GM23248 (cell line): Measurements from ENCODE around the gene TAF4. TPM values are rescaled to one million over a fixed set of nuclear protein-coding genes. Genes with fewer than 3 reads are reported as not detected.

Source experiments
- DNase-seq: peaks from one replicate; pipeline ENCODE4 v3.0.0-alpha.2; 2015
- H2AFZ ChIP-seq: fragments of 200-600 bp; sonication (generic); 2 replicates; pipeline ENCODE4 v1.6.1; 2016; ENCODE audit warnings: antibody characterized with exemption
- H3F3A ChIP-seq: fragments of 200-600 bp; sonication (generic); 2 replicates; pipeline ENCODE4 v1.6.1; 2016; ENCODE audit warnings: mild to moderate bottlenecking, antibody characterized with exemption, mixed run types; ENCODE audit not compliant: insufficient read depth
- H3K27ac ChIP-seq: fragments of 200-600 bp; sonication (generic); 2 replicates; pipeline ENCODE4 v1.5.1; 2016; ENCODE audit warnings: mild to moderate bottlenecking
- H3K27me3 ChIP-seq: fragments of 200-600 bp; sonication (generic); replicated peaks from 2 replicates; pipeline ENCODE4 v1.6.1; 2016; ENCODE audit warnings: mild to moderate bottlenecking; ENCODE audit not compliant: insufficient read depth
- H3K36me3 ChIP-seq: fragments of 200-600 bp; sonication (generic); 2 replicates; pipeline ENCODE4 v1.6.1; 2016; ENCODE audit warnings: low read depth, mild to moderate bottlenecking
- H3K4me1 ChIP-seq: fragments of 200-600 bp; sonication (generic); 2 replicates; pipeline ENCODE4 v1.6.1; 2016; ENCODE audit warnings: mild to moderate bottlenecking; ENCODE audit not compliant: insufficient read depth
- H3K4me2 ChIP-seq: fragments of 200-600 bp; sonication (generic); one replicate; pipeline ENCODE4 v1.6.1; 2016; ENCODE audit warnings: mild to moderate bottlenecking; ENCODE audit not compliant: unreplicated experiment
- H3K4me3 ChIP-seq: fragments of 200-600 bp; sonication (generic); 2 replicates; pipeline ENCODE4 v1.5.1; 2016; ENCODE audit warnings: mild to moderate bottlenecking
- H3K79me2 ChIP-seq: fragments of 200-600 bp; sonication (generic); 2 replicates; pipeline ENCODE4 v1.6.1; 2016; ENCODE audit warnings: mild to moderate bottlenecking; ENCODE audit not compliant: insufficient read depth
- H3K9ac ChIP-seq: fragments of 200-600 bp; sonication (generic); 2 replicates; pipeline ENCODE4 v1.6.1; 2016; ENCODE audit warnings: mild to moderate bottlenecking
- H3K9me2 ChIP-seq: fragments of 200-600 bp; sonication (generic); 2 replicates; pipeline ENCODE4 v1.6.1; 2016; ENCODE audit warnings: mixed run types, mild to moderate bottlenecking, moderate library complexity; ENCODE audit not compliant: insufficient read depth
- H3K9me3 ChIP-seq: fragments of 200-600 bp; sonication (generic); one replicate; pipeline ENCODE4 v1.6.1; 2017; ENCODE audit warnings: low read depth
- H4K20me1 ChIP-seq: fragments of 200-600 bp; sonication (generic); 2 replicates; pipeline ENCODE4 v1.6.0; 2016; ENCODE audit not compliant: insufficient read depth
- EZH2 ChIP-seq: fragments of 200-600 bp; sonication (generic); IDR thresholded peaks from 2 replicates; pipeline ENCODE4 v1.6.1; 2018; ENCODE audit warnings: antibody characterized with exemption, mild to moderate bottlenecking; ENCODE audit not compliant: insufficient read depth, poor library complexity, severe bottlenecking
- EZH2phosphoT487 ChIP-seq: fragments of 200-600 bp; sonication (generic); IDR thresholded peaks from 2 replicates; pipeline ENCODE4 v1.6.1; 2018; ENCODE audit warnings: antibody characterized with exemption, moderate library complexity, mild to moderate bottlenecking, low read depth; ENCODE audit not compliant: insufficient read depth
- WGBS, 2 experiments: methylation state at CpG; one replicate each; pipeline ENCODE4 v1.1.6; 2015 to 2017; ENCODE audit warnings: low lambda C conversion rate in 2 of 2, low coverage in 1 of 2; ENCODE audit errors: missing lambda C conversion rate in 2 of 2; 5-methylcytosine and 5-hydroxymethylcytosine counted together
- in situ Hi-C: fragments of 300-500 bp; cut with MboI; formaldehyde crosslinking; loops from 2 replicates; pipeline ENCODE4 v1.15.0; 2020
- polyA plus RNA-seq: library from polyadenylated mRNA; unstranded; fragments of >200 nt; fragmentation: Nextera tagmentation; extraction: Ambion mirVana; gene quantifications from 2 replicates; pipeline ENCODE4 v1.2.1, GENCODE V29; 2016
- total RNA-seq: library from RNA; depleted of rRNA; stranded (reverse); fragments of >200 nt; shearing (Covaris generic); gene quantifications from 2 replicates; pipeline ENCODE4 v1.2.3, GENCODE V29; 2014

The TAF4 gene
- total and polyA plus RNA-seq, 2 experiments from 2014 or later: 1.4 to 2.9 TPM

DNA sequence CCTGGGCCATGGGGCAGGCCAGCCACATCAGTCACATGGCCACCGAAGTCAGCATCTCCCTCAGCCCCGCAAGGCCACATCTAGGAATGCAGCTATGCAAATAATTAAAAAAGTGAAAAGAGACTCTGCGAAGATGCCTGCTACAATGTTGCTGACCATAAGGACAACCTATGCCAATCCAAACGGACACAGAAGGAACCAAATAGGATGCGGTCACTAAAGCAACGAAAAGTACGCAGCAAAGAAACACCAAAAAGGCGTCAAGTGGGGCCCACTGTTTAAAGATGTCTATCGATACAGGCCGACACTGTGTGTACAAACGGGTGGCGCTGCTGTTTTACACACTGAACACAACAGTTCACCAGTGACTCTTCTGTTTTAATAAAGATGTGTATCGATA lies 56.4 kb downstream of the TAF4 start:
- H3F3A ChIP-seq: no peaks in the 10 kb centered on the region
- H3K27ac ChIP-seq: no peak overlapping the region
- no peak overlapping the region for H2AFZ ChIP-seq
- TF ChIP-seq EZH2 (no peak), EZH2phosphoT487 (no peak)
- H3K79me2 ChIP-seq: no peaks in the 10 kb centered on the region; the same call in 1 of the 2 replicates
- no peak overlapping the region for H3K4me2 ChIP-seq
- H3K9me3 ChIP-seq: no peaks in the 10 kb centered on the region
- H4K20me1 ChIP-seq: no peaks in the 10 kb centered on the region
- no peaks in the 10 kb centered on the region for H3K9me2 ChIP-seq
- H3K36me3 ChIP-seq: 0 out of 2 replicates have a peak, but pooled peaks cover 6% of the 10 kb centered on the region
- H3K27me3 ChIP-seq: no peaks in the 10 kb centered on the region
- in situ Hi-C loops: loop anchor here (25.0 kb wide), 1 partner anchor 378 kb away; the partner anchor contains the start of gene RPS21
- DNase-seq: no peak
- no peak overlapping the region for H3K9ac ChIP-seq
- no peak overlapping the region for H3K4me3 ChIP-seq
- no peaks in the 10 kb centered on the region for H3K4me1 ChIP-seq
- 91% methylated on average over 13 of the region's 13 CpGs for WGBS, 2 experiments

DNA sequence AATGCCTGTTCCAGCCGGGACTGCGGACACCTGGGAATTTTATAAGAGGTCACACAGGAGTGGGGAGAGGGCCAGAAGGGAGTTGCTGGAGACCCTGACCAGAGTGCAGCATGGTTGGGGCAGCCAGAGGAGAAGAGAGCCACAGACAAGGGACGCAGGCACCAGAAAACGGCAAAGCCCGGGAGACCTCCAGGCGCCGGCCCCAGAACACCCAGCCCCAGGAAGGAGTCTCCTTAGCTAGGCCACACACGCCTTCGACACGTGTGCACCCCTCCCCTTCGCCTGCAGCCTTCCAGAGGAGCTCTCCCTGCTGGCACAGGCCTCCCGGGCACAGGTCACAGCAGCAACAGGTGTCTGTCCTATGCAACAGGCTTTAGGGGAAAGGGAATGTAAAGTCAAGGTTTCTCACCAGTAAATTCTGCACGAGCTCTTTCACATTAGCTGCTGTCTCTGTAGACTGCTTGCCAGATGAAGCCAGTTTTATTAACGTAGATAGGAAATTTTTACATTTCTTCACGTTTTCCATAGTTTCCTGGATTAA lies 57.0 kb downstream of the TAF4 start:
- no peaks in the 10 kb centered on the region for H4K20me1 ChIP-seq
- no peaks in the 10 kb centered on the region for H3K9me2 ChIP-seq
- H3K9ac ChIP-seq: no peak overlapping the region
- in situ Hi-C loops: loop anchor here (25.0 kb wide), 1 partner anchor 379 kb away; the partner anchor contains the start of gene RPS21
- H2AFZ ChIP-seq: no peak overlapping the region
- TF ChIP-seq EZH2phosphoT487 (no peak), EZH2 (no peak)
- H3K27me3 ChIP-seq: no peaks in the 10 kb centered on the region
- H3K27ac ChIP-seq: no peak overlapping the region
- H3K9me3 ChIP-seq: no peaks in the 10 kb centered on the region
- H3K79me2 ChIP-seq: no peaks in the 10 kb centered on the region; the same call in 1 of the 2 replicates
- WGBS, 2 experiments: 92 to 97% methylated on average over 15 of the region's 15 CpGs
- no peak overlapping the region for H3K4me2 ChIP-seq
- no peaks in the 10 kb centered on the region for H3K4me1 ChIP-seq
- no peak for DNase-seq
- no peak overlapping the region for H3K4me3 ChIP-seq
- no peaks in the 10 kb centered on the region for H3F3A ChIP-seq
- H3K36me3 ChIP-seq: 0 out of 2 replicates have a peak, but pooled peaks cover 6% of the 10 kb centered on the region

DNA sequence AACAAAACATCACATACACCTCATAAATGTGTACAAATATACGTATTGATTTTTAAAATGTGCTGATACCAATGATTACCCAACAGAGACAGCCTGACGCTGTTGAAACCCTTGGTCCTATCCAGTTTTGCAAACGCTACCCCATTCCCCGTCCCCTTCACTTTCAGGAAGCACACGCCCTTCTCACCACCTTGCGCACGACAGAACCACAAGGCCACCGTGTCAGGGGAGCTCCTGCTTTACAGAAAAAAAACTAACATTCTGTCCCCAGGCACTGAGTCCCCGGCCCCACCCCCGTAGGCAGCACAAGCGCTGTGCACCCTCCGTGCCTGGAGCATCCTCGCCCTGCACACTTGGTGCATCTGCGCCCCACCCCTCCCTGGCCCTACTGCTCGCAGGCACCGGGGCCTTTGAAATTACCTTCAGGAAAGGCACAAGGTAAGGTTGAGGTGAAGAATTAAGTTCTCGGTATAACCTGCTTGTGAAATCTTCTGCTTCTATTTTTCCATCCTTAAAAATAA lies 58.5 kb downstream of the TAF4 start:
- Histone ChIP-seq H3K4me1 (no peaks in the 10 kb centered on the region), H3K27me3 (no peaks in the 10 kb centered on the region), H3K4me3 (no peak overlapping the region), H3K9me3 (no peaks in the 10 kb centered on the region), H3K4me2 (no peak overlapping the region), H3K27ac (no peak overlapping the region), H3K79me2 (no peaks in the 10 kb centered on the region; the same call in 1 of the 2 replicates), H3K36me3 (peaks cover 14% of the 10 kb centered on the region; the same call in 1 of the 2 replicates), H3K9ac (no peak overlapping the region), H3K9me2 (no peaks in the 10 kb centered on the region), H3F3A (no peaks in the 10 kb centered on the region), H4K20me1 (no peaks in the 10 kb centered on the region), H2AFZ (no peak overlapping the region)
- 90 to 95% methylated on average over 16 to 17 of the region's 17 CpGs for WGBS, 2 experiments
- in situ Hi-C loops: loop anchor here (25.0 kb wide), 1 partner anchor 380 kb away; the partner anchor contains the start of gene RPS21
- DNase-seq: no peak
- no peak for TF ChIP-seq EZH2

DNA sequence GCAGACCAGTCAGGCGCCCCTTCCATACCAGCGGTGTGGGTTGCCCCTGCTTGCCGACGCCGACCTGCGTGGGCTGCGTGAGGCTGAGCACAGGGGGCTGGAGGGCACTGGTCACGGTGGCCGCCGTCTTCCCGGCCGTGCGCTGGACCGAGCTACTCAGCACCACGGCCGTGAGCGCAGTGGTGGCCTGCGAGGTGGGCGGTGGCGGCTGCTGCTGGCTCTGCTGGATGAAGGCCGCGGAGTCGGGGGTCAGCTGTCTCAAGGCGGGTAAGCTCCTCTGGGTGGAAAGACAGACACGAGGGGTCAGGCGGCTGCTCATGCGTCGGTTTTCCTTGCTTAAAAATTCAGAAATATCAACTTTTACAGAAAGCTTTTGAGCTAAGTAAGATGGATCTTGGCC lies 59.2 kb downstream of the TAF4 start:
- Histone ChIP-seq H3K79me2 (no peaks in the 10 kb centered on the region; the same call in 1 of the 2 replicates), H4K20me1 (no peaks in the 10 kb centered on the region), H3K27me3 (no peaks in the 10 kb centered on the region), H3F3A (no peaks in the 10 kb centered on the region), H3K27ac (no peak overlapping the region), H3K4me2 (no peak overlapping the region), H3K9ac (no peak overlapping the region), H3K4me3 (no peak overlapping the region), H3K9me3 (no peaks in the 10 kb centered on the region), H3K4me1 (no peaks in the 10 kb centered on the region), H3K9me2 (no peaks in the 10 kb centered on the region), H3K36me3 (peaks cover 14% of the 10 kb centered on the region; the same call in 1 of the 2 replicates), H2AFZ (no peak overlapping the region)
- no peak for DNase-seq
- in situ Hi-C loops: loop anchor here (25.0 kb wide), 1 partner anchor 381 kb away; the partner anchor contains the start of gene RPS21
- WGBS, 2 experiments: 94 to 96% methylated on average over 27 to 28 of the region's 28 CpGs
- no peak for TF ChIP-seq EZH2phosphoT487
- TF ChIP-seq EZH2: no peak
